Mesendoderm (in vitro differentiated cells): ENCODE data around the gene S100A7A. TPM values are rescaled to one million over a fixed set of nuclear protein-coding genes. Genes with fewer than 3 reads are reported as not detected.

ENCODE experiments used
- small RNA-seq: library from polyadenylated mRNA; stranded (forward); fragments of <200 nt; extraction: miRNeasy Mini kit (QIAGEN cat#:217004); gene quantifications from one replicate; pipeline ENCODE3, GENCODE V24; 2013; ENCODE audit not compliant: insufficient read depth

Gene S100A7A

Small RNAs within 50 kb of the gene (small RNA-seq; reads per million reads assigned to genes)
- gene S100A15A: not detected
